NCI-H446 (cell line): ENCODE results near the gene CNTNAP2.

ENCODE experiments used
- DNase-seq, 2 experiments: peaks; one replicate each; lab custom pipeline; 2025; lab: John Stamatoyannopoulos, UW

Gene CNTNAP2

DNA sequence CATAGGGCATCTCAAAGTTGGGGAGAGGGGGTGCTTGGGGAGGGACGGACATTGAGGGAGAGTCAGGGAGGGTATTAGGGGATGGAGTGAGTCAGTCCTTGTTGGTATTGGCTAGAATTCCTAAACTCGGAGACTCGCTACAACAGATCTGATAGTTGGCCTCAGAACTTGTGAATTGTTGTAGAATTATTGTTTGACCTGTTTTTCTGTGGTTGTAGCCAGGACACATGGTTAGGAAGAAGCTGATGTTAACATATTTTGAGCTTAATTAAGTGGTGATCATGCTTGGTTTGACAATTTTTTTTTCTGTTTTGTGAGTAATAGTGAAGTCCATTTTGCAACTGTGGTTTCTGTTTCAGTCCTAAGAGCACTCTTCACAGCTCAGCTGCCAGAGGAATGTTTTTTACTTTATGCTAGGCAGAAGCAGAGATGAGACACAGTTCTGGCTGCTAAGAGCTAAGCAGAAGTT, 1283.7 kb downstream of the CNTNAP2 start:
- DNase-seq: no peak

DNA sequence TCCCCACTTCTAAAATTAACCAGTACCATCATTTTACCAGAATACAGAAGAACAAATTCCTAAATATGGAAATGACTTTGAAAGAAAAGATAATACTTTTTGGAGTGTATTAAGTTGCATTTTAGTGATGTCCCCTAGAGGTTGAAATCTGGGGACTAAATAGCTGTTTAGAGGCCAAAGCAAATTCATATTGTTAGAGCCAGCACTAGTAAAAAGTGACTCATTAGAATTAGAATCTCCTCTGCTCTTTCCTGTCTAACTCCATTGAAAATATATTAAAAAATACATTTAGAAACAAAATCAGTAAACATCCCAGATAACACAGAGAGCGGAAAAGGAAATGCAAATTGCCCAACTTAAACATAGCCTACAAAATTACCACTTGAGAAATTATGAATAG, 1284.3 kb downstream of the CNTNAP2 start:
- DNase-seq: no peak

- no peak for DNase-seq
These were observed 1289.0 kb downstream of the CNTNAP2 start for GRCh38 chr7:147405621-147406020.

DNA sequence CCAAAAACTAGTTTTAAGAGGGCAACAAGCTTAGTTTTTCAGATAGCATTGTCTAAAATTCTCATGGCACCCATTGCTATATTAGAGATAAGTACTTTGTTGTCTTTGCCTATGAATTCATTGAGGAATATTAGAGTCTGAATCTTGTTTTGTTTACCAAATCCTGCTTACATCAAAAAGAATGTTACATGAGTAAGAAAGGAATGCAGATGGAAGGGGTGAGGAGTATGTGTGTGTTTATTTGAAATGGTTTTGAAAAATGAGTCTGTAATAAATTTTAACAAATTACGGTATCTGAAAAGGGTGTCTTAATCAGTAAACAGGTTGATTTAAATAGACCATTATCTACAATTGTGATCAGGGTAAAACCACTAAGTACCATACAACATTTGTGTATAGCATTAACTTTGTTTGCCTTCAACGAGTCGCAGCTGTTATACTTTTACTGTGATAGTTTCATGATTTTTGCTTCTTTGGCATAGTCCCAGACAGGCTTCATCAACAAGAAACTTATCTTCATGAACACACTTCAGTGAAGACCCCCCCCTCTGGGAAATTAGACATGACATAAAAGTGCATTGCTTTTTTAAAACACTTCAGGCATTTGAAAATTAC, 1290.0 kb downstream of the CNTNAP2 start:
- DNase-seq: no peak

DNA sequence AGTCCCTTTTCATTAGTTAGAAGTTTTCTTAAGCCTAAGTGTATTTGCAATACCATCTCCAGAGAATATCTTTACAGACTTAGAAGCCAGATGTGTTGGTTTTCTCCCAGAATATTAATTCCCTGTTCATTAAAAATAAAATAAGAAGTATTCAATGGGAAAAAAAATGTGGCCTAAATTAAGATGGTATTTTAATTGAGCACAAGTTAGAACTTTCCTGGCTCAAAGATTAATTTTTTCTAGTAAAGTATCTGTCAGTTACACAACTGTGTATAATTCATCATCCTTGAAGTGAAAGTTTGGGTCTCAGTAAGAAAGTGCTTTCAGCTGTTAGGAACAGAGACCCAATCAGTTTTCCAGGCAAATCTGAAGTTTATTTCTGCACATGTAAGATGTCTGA, 1294.5 kb downstream of the CNTNAP2 start:
- DNase-seq: no peak

- no peak for DNase-seq
These were observed 1295.5 kb downstream of the CNTNAP2 start for GRCh38 chr7:147412109-147412508.

DNA sequence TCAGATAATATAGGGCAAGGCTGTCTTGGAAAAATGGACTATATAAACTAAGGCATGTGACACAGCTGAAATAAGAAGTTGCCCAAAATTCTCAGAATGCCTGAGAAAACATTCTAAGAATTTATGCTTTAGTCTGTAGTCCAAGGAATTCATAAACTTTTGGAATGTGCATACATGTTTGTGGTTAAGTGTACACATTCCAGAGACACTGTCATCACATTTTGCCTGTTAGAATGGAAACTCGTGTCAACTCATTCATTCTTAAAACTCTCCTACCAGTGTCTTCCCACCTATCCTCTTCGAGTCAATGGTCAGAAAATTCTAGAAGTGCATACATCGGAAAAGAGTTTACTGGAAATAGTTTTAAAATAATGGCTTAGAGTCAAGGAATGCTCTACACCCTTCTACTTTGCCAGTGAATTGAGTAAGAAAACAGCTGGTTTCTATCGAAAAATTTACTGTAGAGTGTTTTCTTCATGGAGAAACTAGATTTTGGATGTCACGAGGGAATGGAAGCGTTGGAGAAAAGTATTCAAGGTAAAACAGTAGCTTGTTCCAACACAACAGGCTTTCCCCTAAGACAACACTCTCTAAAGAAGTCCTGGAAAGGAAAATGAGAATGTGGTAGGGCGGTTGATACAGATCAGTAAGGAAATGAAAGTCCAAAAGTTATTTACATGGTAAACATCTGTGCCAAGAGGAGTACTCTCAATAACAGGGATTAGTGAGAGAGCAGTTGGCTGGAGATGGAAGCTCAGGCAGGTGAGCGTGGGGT, 1296.4 kb downstream of the CNTNAP2 start:
- DNase-seq: no peak

GRCh38 chr7:147413557-147413870, 1296.9 kb downstream of the CNTNAP2 start:
- no peak for DNase-seq

DNA sequence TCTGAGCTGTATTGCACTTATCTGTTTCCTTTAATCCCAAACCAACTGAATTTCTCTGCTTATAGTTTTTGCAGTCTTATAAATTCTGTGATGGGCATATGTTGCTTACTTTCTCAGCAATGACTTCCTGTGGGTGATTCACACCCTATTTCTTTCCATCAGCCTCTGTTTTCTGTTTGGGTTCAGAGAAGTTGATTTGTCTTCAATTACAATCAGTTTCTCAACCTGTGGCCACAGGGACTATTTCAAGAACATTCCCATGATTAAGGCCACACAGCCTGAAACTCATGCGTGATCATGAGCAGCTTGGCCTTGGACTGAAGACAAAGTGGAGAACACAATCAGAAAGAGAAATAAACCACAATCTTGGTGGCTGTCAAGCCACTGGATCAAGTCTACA, 1299.4 kb downstream of the CNTNAP2 start:
- DNase-seq: no peak

DNA sequence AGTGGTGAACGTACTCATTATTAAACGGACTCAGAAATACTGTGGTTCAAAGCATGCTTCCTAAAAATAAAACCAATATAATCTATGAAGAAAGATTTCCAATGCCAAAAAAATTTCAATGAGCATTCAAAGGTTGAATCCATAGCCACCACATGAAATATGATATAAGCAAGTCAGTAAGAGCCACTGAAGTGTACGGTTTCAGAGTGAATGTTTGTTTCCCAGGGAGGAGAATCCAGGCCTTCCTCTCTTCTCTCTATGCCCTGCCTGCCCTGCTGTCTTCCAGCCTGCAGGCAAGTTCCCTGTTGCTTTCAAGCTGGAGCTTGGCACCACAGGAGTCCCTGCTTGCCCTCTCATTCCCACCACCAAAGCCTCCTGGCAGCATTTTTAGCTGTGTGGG, 1302.4 kb downstream of the CNTNAP2 start:
- DNase-seq: peak in 1 of 2 experiments; percentile 21

- no peak for DNase-seq
These were observed 1307.3 kb downstream of the CNTNAP2 start for GRCh38 chr7:147423875-147424274.

DNA sequence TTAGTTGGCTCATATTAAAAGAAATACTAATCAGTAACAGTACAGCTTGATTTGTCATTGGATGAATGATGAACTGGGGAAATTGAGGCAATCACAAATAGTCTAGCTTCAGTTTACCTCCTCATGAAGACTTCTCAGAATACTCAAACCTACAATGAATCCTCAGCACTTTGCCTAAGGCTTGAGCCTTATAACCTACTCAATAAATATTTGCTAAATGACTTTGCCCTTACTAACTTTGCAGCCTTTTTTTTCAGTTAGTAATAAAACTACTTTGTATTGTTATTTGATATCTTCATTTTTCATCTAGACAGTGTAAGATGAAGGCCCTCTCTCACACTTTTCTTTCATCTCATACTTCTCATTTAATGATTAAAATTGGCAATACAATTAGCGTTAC, 1311.5 kb downstream of the CNTNAP2 start:
- DNase-seq: no peak

GRCh38 chr7:147429961-147430360, 1313.4 kb downstream of the CNTNAP2 start:
- DNase-seq: no peak

DNA sequence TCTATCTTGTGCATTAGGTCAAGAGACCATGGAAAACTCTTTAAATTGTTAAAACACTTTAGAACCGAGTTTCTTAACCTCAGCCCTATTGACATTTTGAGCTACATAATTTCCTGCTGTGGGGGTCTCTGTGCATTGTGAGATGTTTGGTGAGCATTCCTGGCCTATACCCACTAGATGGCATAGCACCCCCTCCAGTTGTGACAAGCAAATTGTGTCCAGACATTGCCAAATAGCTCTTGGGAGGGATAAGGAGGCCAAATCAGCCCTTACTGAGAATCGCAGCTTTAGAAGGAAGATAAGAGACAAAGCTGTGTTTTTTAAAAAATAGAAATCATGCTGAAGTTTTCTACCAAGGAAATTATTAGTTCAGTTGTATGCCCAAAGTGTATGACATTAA, 1315.5 kb downstream of the CNTNAP2 start:
- DNase-seq: peak; percentile 9 to 30

DNA sequence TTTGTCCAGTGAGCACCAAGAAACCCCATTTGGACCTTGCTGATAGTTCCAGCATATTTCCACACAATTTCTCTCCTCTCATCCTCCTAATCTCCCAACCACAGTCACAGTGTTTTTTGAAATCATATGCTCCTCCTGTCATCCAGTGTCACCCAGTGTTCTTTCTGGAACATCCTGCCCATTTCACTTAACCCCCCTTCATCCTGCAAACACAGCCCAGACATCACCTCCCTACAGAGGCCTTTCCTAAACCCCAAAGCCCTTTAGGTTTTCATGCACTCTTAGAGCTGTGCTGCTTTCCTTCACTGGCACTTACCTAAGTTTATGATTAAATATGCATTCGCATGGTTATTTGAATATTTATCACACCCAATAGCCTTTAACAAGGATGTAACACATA, 1316.0 kb downstream of the CNTNAP2 start:
- no peak for DNase-seq

GRCh38 chr7:147436718-147437117, 1320.1 kb downstream of the CNTNAP2 start:
- DNase-seq: no peak

DNA sequence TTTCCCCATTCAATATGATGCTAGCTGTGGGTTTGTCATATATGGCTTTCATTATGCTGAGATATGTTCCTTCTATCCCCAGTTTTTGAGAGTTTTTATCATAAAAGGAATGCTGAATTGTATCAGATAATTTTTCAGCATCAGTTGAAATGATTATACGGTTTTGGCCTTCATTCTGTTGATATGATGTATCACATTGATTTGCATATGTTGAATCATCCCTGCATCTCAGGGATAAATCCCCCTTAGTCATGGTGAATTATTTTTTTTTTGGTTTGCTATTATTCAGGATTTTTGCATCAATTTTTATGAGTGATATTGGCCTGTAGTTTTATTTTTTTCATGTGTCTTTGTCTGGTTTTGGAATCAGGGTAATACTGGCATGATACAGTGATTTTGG, 1321.6 kb downstream of the CNTNAP2 start:
- DNase-seq: no peak

DNA sequence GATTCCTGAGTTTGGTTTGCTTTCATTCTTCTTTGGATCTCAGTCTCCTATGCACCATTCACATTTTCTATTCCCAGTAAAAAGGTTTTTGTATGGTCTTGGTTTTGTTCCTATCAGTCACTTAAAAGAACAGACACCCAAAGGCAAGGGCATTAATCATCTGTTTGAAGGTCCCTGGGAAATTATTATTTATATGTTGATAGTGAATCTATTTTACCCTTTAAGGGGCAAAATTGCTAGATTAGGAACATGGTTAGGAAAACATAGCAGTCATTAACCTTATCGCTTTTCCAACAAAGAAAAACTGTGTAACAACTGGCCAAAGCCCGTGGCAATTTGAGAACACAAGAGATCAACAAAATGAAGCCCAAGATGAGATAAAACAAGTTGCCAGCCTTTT, 1327.3 kb downstream of the CNTNAP2 start:
- DNase-seq: no peak

DNA sequence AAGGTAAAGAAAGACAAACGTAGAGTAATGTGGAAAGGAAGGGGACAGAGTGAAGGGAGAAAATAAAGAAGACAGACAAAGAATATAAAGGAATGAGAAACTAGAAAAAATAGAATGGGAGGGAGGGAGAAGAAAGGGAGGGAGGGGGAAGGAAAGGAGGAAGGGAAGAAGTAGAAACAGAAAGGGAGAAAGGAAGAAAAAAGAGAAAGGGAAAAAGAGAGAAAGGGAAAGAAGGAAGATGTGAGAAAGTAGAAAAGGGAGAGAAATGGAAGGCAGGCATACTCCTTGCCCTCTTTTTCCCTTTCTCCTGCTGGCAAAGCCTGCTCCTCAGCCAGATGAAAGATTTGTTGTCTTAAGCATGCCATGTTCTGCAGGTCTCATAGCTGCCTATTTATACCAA, 1336.2 kb downstream of the CNTNAP2 start:
- DNase-seq: no peak

GRCh38 chr7:147465223-147465622, 1348.6 kb downstream of the CNTNAP2 start:
- no peak for DNase-seq

DNA sequence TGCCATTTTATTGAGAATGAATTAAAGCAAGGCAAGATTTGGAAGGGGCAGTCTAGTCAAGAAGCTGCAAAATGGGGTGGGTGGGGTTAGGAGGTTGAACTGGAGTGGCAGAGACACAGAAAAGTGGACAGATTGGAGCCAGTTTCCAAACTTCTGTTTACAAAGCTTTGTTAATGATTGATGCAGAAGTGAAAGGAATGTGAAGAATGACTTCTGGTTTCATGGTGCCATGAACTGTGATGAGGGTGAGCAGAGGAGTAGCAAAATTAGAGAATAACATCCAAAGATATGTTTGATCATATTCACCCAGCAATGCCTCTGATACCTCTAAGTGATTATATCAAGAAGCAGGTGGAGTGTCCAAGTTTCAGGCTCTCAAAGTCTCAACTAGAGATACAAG, 1356.0 kb downstream of the CNTNAP2 start:
- DNase-seq: no peak

DNA sequence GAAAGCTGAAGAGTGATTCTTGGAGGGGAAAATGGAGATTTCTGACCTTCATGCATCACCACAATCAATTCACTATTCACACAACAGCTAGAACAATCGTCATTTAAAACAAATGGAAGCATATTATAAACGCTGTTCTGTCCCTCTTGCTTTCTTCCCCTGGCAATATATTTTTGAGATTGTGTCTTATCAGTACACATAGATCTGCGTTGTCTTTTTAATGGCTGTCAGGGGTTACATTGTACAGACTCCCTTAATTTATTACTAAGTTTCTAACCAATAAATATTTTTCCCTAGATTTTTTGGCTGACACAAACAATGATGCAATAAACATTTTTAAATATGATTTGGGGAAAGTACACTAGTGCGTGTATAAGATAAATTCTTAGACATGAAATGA, 1358.3 kb downstream of the CNTNAP2 start:
- no peak for DNase-seq

DNA sequence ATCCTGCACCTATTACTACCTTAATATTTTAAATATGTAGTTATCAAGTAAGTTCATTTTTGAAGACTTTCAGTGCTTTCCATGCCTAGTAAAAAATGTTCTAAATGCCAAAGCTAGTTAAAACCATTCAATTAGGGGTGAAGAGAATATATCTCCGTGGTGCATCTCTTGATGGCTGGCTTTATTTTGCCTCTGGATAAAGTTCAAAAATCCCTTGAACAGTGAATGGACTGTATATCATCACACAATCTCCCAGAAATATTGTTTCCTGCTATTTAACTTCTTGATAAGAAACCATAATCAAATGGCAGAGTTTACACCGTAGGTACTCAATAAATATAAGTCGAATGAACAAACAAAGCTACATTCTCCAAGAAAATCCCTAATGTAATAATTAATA, 1360.9 kb downstream of the CNTNAP2 start:
- no peak for DNase-seq

- DNase-seq: no peak
These were observed 1362.2 kb downstream of the CNTNAP2 start for GRCh38 chr7:147478796-147479195.
